GM21367 (cell line): Measurements from ENCODE around the gene SGCA.

Source experiments
- ATAC-seq: cut with Tn5 transposase; IDR thresholded peaks from one replicate; pipeline ENCODE4 v1.9.1; 2021; ENCODE audit not compliant: unreplicated experiment

The SGCA gene

GRCh38 chr17:50134206-50135110 is 31.3 kb upstream of the SGCA start:
- ATAC-seq = no peak

- ATAC-seq = no peak
Measured at GRCh38 chr17:50135316-50136095, 30.3 kb upstream of the SGCA start.

- no peak for ATAC-seq
Measured at GRCh38 chr17:50136096-50136687, 29.6 kb upstream of the SGCA start.

GRCh38 chr17:50137042-50137441 is 28.8 kb upstream of the SGCA start:
- no peak for ATAC-seq

GRCh38 chr17:50139185-50139783 is 26.5 kb upstream of the SGCA start:
- no peak for ATAC-seq

- ATAC-seq = no peak
Measured at GRCh38 chr17:50139950-50140885, 25.6 kb upstream of the SGCA start.

- ATAC-seq = no peak
Measured at GRCh38 chr17:50141026-50141744, 24.6 kb upstream of the SGCA start.

GRCh38 chr17:50141745-50142110 is 24.1 kb upstream of the SGCA start:
- no peak for ATAC-seq

GRCh38 chr17:50143461-50144176 is 22.2 kb upstream of the SGCA start:
- no peak for ATAC-seq

- ATAC-seq = no peak
Measured at GRCh38 chr17:50144355-50144754, 21.4 kb upstream of the SGCA start.

GRCh38 chr17:50144845-50145531 is 20.8 kb upstream of the SGCA start:
- ATAC-seq = no peak

- ATAC-seq = no peak
Measured at GRCh38 chr17:50145532-50146229, 20.1 kb upstream of the SGCA start.

GRCh38 chr17:50146230-50146926 is 19.4 kb upstream of the SGCA start:
- no peak for ATAC-seq

- ATAC-seq = no peak
Measured at GRCh38 chr17:50146927-50147665, 18.7 kb upstream of the SGCA start.

- ATAC-seq = no peak
Measured at GRCh38 chr17:50147841-50148225, 18.0 kb upstream of the SGCA start.

GRCh38 chr17:50148226-50149090 is 17.3 kb upstream of the SGCA start:
- peak; percentile 33 for ATAC-seq
